Pancreas (tissue), 10 donors: Measurements from ENCODE around the gene RPP14. TPM values are rescaled to one million over a fixed set of nuclear protein-coding genes. Genes with fewer than 3 reads are reported as not detected.
A peak's percentile ranks its signal among the peaks of the same experiment; 100 is the strongest.

ENCODE experiments used
- ATAC-seq, 4 donors: fragments of 200-7000 bp; cut with Tn5 transposase; one replicate each; pipeline versions ENCODE4 v1.8.0 to v1.9.1; 2020; ENCODE audit warnings: mild to moderate bottlenecking in 4 of 4, moderate library complexity in 4 of 4
- DNase-seq, 6 donors: peaks; one replicate each; pipeline ENCODE4 v3.0.0-alpha.2; 2020
- FAIRE-seq: peaks from 2 replicates; lab custom pipeline; 2012; peaks lifted over from hg19 to GRCh38; lab: Jason Lieb, UNC
- H3K27ac ChIP-seq, 4 donors: fragments of 200-600 bp; sonication (generic); 1 replicate in 3 of 4; 2 replicates in 1 of 4; pipeline versions ENCODE4 v1.5.0 to v1.8.0; 2020
- H3K27me3 ChIP-seq, 4 donors: fragments of 200-600 bp; one replicate each; pipeline ENCODE4 v1.8.0; 2021
- H3K36me3 ChIP-seq, 3 donors: fragments of 200-600 bp; sonication (generic) in 1 of 3; one replicate each; pipeline versions ENCODE4 v1.5.0 to v1.8.0; 2020 to 2021
- H3K4me1 ChIP-seq, 3 donors: fragments of 200-600 bp; one replicate each; pipeline ENCODE4 v1.8.0; 2021
- H3K4me3 ChIP-seq, 4 donors: fragments of 200-600 bp; sonication (generic) in 2 of 4; one replicate each; pipeline versions ENCODE4 v1.5.0 to v1.8.0; 2020 to 2021
- H3K9me3 ChIP-seq, 4 donors: fragments of 200-600 bp; one replicate each; pipeline ENCODE4 v1.8.0; 2021
- CTCF ChIP-seq, 4 donors: fragments of 200-600 bp; sonication (generic) in 3 of 4; IDR thresholded peaks; one replicate each; pipeline versions ENCODE4 v1.5.0 to v1.8.0; 2021; ENCODE audit warnings: antibody characterized with exemption in 4 of 4
- WGBS, 2 donors: extraction: QIAGEN DNeasy Blood & Tissue Kit; methylation state at CpG; one replicate each; pipeline ENCODE4 v1.1.7; 2013; 5-methylcytosine and 5-hydroxymethylcytosine counted together
- intact Hi-C, 3 donors: fragments of 100-400 bp; cut with DNase I; formaldehyde crosslinking; loops; one replicate each; pipeline versions ENCODE4 v1.11.1 to v1.14.2; 2022
- polyA plus RNA-seq, 2 donors: library from polyadenylated mRNA; stranded (reverse); fragments of 200-250 nt; gene quantifications; one replicate each; pipeline ENCODE4 v1.2.3, GENCODE V29; 2013
- total RNA-seq, 6 donors: library from RNA; stranded (reverse); fragmentation: NEBNext Ultra II Directional in 4 of 6; extraction: Animal tissue kit (Norgen Biotek cat#: 25700) in 4 of 6; gene quantifications; one replicate each; pipeline versions ENCODE4 v1.2.1 to v1.2.4, GENCODE V29; 2021 to 2023
- donor health status: healthy with polysubstance abuse.
- donor health status: DM: no; HTN: no; CAD: no; lungs with moderate emphysema.
- donor health status: DM: no; HTN: no; CAD: no.
- donor health status: control.
- donor health status: control.
- donor health status: Bipolar disorder and iron deficiency.
- donor health status: DM: yes; HTN: yes; CAD: no.
- donor health status: DM: no; HTN: no; CAD: no.
- donor health status: DM: no; HTN: no; CAD: no.
- donor health status: DM: yes; HTN: yes; CAD: no.

The RPP14 gene
- total and polyA plus RNA-seq, 8 donors = 5.0 to 8.1 (median 6.7) TPM

- intact Hi-C loops = no loop called here
- Histone ChIP-seq H3K4me3 (no peak overlapping the region), H3K4me1 (peaks cover 0 to 10% (median 8%) of the 10 kb centered on the region in 3 donors), H3K9me3 (no peaks in the 10 kb centered on the region), H3K27ac (no peak overlapping the region), H3K27me3 (no peaks in the 10 kb centered on the region), H3K36me3 (no peaks in the 10 kb centered on the region)
- DNase-seq = no peak
- no peak for TF ChIP-seq CTCF (IDR thresholded peaks at IDR 0.05)
- ATAC-seq = peak in 3 of 4 donors; percentile 17 to 40 (median 39)
- no peak for FAIRE-seq
- WGBS, 2 donors = 93 to 94% methylated on average over 2 of the region's 2 CpGs
Observed at GRCh38 chr3:58350627-58351013, 44.6 kb downstream of the RPP14 start.

GRCh38 chr3:58351920-58352319 lies 45.9 kb downstream of the RPP14 start:
- intact Hi-C loops = no loop called here

GRCh38 chr3:58352626-58353025 lies 46.6 kb downstream of the RPP14 start:
- ATAC-seq (no peak), FAIRE-seq (no peak), DNase-seq (no peak)
- Histone ChIP-seq H3K36me3 (no peaks in the 10 kb centered on the region), H3K4me3 (no peak overlapping the region), H3K9me3 (no peaks in the 10 kb centered on the region), H3K27ac (no peak overlapping the region), H3K4me1 (peaks cover 0 to 10% (median 8%) of the 10 kb centered on the region in 3 donors), H3K27me3 (no peaks in the 10 kb centered on the region)
- 89 to 92% methylated on average over 6 of the region's 6 CpGs for WGBS, 2 donors
- intact Hi-C loops = no loop called here
- TF ChIP-seq CTCF (IDR thresholded peaks at IDR 0.05) = no peak

More at GRCh38 chr3:58351920-58352319, 45.9 kb downstream of the RPP14 start:
- no peak for DNase-seq
- no peaks in the 10 kb centered on the region for H3K9me3 ChIP-seq
- no peak for ATAC-seq
- FAIRE-seq = no peak
- no peak for TF ChIP-seq CTCF (IDR thresholded peaks at IDR 0.05)
- peaks cover 0 to 10% (median 8%) of the 10 kb centered on the region in 3 donors for H3K4me1 ChIP-seq
- no peaks in the 10 kb centered on the region for H3K27me3 ChIP-seq
- H3K27ac ChIP-seq = no peak overlapping the region
- no peak overlapping the region for H3K4me3 ChIP-seq
- no peaks in the 10 kb centered on the region for H3K36me3 ChIP-seq
- 79 to 87% methylated on average over 3 of the region's 3 CpGs for WGBS, 2 donors

GRCh38 chr3:58353722-58354553 lies 47.9 kb downstream of the RPP14 start:
- Histone ChIP-seq H3K4me1 (peaks cover 0 to 10% (median 8%) of the 10 kb centered on the region in 3 donors), H3K9me3 (no peaks in the 10 kb centered on the region), H3K27me3 (no peaks in the 10 kb centered on the region), H3K36me3 (no peaks in the 10 kb centered on the region), H3K4me3 (no peak overlapping the region), H3K27ac (no peak overlapping the region)
- intact Hi-C loops = no loop called here
- ATAC-seq = peak in 2 of 4 donors; percentile 30 to 47
- no peak for DNase-seq
- no peak for TF ChIP-seq CTCF (IDR thresholded peaks at IDR 0.05)
- 91 to 93% methylated on average over 8 of the region's 8 CpGs for WGBS, 2 donors
- no peak for FAIRE-seq

GRCh38 chr3:58355179-58355578 lies 49.1 kb downstream of the RPP14 start:
- TF ChIP-seq CTCF (IDR thresholded peaks at IDR 0.05) = no peak
- H3K27ac ChIP-seq = no peak overlapping the region
- peaks cover 0 to 4% (median 4%) of the 10 kb centered on the region in 3 donors for H3K4me1 ChIP-seq
- FAIRE-seq (no peak), DNase-seq (no peak), ATAC-seq (peak in 1 of 4 donors; percentile 11)
- H3K4me3 ChIP-seq = no peak overlapping the region
- no peaks in the 10 kb centered on the region for H3K36me3 ChIP-seq
- intact Hi-C loops = no loop called here
- WGBS, 2 donors = 89 to 90% methylated on average over 8 of the region's 8 CpGs
- no peaks in the 10 kb centered on the region for H3K27me3 ChIP-seq
- H3K9me3 ChIP-seq = no peaks in the 10 kb centered on the region
